ENCODE measurements around the gene DPYD. TPM values are rescaled to one million over a fixed set of nuclear protein-coding genes. Genes with fewer than 3 reads are reported as not detected.
"Not testable (repeated sequence)": the region's sequence is repeated elsewhere in the genome, so short reads cannot be mapped to it uniquely, and the experiment has no call there.

Gene DPYD
- total RNA-seq, 2 experiments from 2014 or later, result 34.4 to 35.9 TPM

DNA sequence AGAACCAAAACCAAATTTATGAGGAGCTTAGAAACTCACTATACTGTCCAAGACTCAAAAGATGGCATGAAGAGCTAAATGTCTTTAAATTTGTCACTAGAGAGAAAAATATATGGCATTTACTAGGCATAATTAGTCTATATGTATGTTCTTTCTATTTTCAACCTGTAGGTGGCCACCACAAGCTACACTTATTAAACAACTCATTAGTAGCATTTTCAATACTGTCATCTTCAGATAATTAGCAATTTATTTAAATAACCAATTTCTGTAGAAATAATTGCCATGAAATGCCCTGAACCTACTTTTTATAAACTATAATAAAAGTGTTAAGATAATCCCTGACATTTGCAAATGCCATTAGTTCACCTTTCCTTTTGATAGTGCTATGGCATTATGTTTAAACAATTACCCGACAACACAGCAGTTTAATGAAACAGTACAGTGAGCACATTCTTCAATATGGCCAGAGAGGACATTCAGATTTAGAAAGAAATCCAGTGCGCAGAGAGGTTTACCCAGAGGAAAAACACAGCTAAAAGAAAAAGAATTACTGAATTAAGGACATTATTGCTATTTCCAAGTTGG, 676.8 kb downstream of the DPYD start:
- Histone ChIP-seq H3K9me3 (ENCODE audit: control insufficient read depth in 1 of 2, insufficient read depth in 1 of 2, low read length in 2 of 2) (no peaks in the 10 kb centered on the region), H3K36me3 (ENCODE audit: insufficient read depth, low read length) (no peaks in the 10 kb centered on the region), H3K4me1 (ENCODE audit: insufficient read depth, low read length) (no peaks in the 10 kb centered on the region), H3K27me3 (ENCODE audit: control insufficient read depth in 1 of 2, insufficient read depth in 2 of 2, low read length in 2 of 2) (no peaks in the 10 kb centered on the region), H3K4me3 (ENCODE audit: low read length) (no peak overlapping the region), H3K27ac (ENCODE audit: low read depth in 1 of 2, low read length in 2 of 2) (no peak overlapping the region)
- CTCF ChIA-PET, result interaction anchor here (0.5 kb wide), 1 partner anchor 281 kb away, joined by 3 read pairs; no protein-coding TSS in a partner anchor
- POLR2A ChIA-PET, result no interaction called here
- TF ChIP-seq, protein P1, sequence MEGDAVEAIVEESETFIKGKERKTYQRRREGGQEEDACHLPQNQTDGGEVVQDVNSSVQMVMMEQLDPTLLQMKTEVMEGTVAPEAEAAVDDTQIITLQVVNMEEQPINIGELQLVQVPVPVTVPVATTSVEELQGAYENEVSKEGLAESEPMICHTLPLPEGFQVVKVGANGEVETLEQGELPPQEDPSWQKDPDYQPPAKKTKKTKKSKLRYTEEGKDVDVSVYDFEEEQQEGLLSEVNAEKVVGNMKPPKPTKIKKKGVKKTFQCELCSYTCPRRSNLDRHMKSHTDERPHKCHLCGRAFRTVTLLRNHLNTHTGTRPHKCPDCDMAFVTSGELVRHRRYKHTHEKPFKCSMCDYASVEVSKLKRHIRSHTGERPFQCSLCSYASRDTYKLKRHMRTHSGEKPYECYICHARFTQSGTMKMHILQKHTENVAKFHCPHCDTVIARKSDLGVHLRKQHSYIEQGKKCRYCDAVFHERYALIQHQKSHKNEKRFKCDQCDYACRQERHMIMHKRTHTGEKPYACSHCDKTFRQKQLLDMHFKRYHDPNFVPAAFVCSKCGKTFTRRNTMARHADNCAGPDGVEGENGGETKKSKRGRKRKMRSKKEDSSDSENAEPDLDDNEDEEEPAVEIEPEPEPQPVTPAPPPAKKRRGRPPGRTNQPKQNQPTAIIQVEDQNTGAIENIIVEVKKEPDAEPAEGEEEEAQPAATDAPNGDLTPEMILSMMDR (IDR thresholded peaks at IDR 0.05), result peak; percentile 12
- ATAC-seq (ENCODE audit: poor library complexity) (no peak), DNase-seq (peak in 2 of 14 experiments; percentile 1 to 14)
- Mint-ChIP-seq H3K36me3 (ENCODE audit: low read depth) (peaks cover 3% of the 10 kb centered on the region), H3K4me3 (no peak overlapping the region), H3K27me3 (no peaks in the 10 kb centered on the region), H3K4me1 (ENCODE audit: low read depth) (no peaks in the 10 kb centered on the region), H3K9me3 (no peaks in the 10 kb centered on the region), H3K27ac (no peak overlapping the region)
- intact Hi-C loops (cut with DNase I, micrococcal nuclease), result no loop called here

DNA sequence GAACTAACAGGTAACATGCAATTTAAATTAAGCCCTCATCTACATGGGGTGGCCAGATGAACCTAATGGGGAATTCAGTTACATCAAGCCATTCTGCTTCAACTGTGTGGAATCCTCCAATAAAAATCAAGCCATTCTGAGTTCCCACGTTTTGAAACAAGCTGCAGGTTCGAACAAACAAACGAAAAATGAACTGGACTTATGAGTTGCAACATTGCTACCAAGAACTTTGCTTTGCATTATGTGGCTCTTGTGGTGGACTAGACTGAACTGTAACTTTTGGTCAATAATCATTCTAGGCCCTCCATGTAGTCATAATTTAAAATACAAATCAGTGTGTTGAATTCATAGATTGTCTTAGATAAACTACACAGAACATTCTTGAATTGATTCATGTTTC, 682.0 kb downstream of the DPYD start:
- no peaks in the 10 kb centered on the region for H3K9me3 Mint-ChIP-seq
- no peaks in the 10 kb centered on the region for H3K27me3 ChIP-seq (ENCODE audit: control insufficient read depth in 1 of 2, insufficient read depth in 2 of 2, low read length in 2 of 2)
- no peak for DNase-seq
- no peaks in the 10 kb centered on the region for H3K9me3 ChIP-seq (ENCODE audit: control insufficient read depth in 1 of 2, insufficient read depth in 1 of 2, low read length in 2 of 2)
- H3K27ac Mint-ChIP-seq, result no peak overlapping the region
- ChIA-PET CTCF (no interaction called here), POLR2A (no interaction called here)
- no peak for ATAC-seq (ENCODE audit: poor library complexity)
- H3K4me1 ChIP-seq (ENCODE audit: insufficient read depth, low read length), result no peaks in the 10 kb centered on the region
- intact Hi-C loops (cut with DNase I, micrococcal nuclease), result no loop called here
- H3K36me3 Mint-ChIP-seq (ENCODE audit: low read depth), result peaks cover 27% of the 10 kb centered on the region
- H3K27me3 Mint-ChIP-seq, result no peaks in the 10 kb centered on the region
- no peak overlapping the region for H3K4me3 ChIP-seq (ENCODE audit: low read length)
- H3K4me1 Mint-ChIP-seq (ENCODE audit: low read depth), result no peaks in the 10 kb centered on the region
- H3K27ac ChIP-seq (ENCODE audit: low read depth in 1 of 2, low read length in 2 of 2), result no peak overlapping the region
- TF ChIP-seq, protein P1 (IDR thresholded peaks at IDR 0.05), result no peak
- no peak overlapping the region for H3K4me3 Mint-ChIP-seq
- peaks cover 12% of the 10 kb centered on the region for H3K36me3 ChIP-seq (ENCODE audit: insufficient read depth, low read length)

DNA sequence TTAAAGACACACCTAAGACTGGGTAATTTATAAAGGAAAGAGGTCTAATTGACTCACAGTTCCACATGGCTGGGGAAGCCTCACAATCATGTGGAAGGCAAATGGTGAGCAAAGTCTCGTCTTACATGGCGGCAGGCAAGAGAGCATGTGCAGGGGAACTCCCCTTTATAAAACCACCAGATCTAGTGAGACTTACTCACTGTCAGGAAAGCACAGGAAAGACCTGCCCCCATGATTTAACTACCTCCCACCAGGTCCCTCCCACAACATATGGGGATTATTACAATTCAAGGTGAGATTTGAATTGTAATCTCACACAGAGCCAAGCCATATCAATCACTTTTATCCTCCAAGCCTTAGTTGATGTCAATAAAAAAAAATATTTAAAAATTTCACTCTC, 689.5 kb downstream of the DPYD start:
- H3K9me3 ChIP-seq (ENCODE audit: control insufficient read depth in 1 of 2, insufficient read depth in 1 of 2, low read length in 2 of 2); ATAC-seq (ENCODE audit: poor library complexity); H3K4me1 ChIP-seq (ENCODE audit: insufficient read depth, low read length); H3K27ac Mint-ChIP-seq; intact Hi-C loops (cut with DNase I, micrococcal nuclease); CTCF ChIA-PET; H3K4me3 ChIP-seq (ENCODE audit: low read length); H3K9me3 Mint-ChIP-seq; H3K27me3 Mint-ChIP-seq; H3K27me3 ChIP-seq (ENCODE audit: control insufficient read depth in 1 of 2, insufficient read depth in 2 of 2, low read length in 2 of 2); DNase-seq; H3K4me3 Mint-ChIP-seq; H3K27ac ChIP-seq (ENCODE audit: low read depth in 1 of 2, low read length in 2 of 2); POLR2A ChIA-PET; H3K4me1 Mint-ChIP-seq (ENCODE audit: low read depth): not testable (repeated sequence)
- H3K36me3 Mint-ChIP-seq (ENCODE audit: low read depth), result peaks cover 65% of the 10 kb centered on the region
- H3K36me3 ChIP-seq (ENCODE audit: insufficient read depth, low read length), result peaks cover 20% of the 10 kb centered on the region

DNA sequence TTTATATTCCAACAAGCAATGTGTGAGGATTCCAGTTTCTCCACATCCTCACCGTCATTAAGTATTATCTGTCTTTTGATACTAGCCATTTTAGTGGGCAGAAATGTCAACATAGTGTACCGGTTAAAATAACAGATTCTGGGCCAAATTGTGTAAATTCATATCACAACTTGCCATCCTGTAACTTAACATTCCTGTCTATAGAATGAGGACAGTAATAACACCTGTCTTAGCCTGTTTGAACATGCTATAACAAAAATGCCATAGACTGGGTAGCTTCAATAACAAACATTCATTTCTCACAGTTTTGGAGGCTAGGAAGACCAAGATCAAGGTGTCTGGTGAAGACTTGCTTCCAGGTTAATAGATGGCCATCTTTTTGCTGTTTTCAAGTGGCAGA, 708.2 kb downstream of the DPYD start:
- H3K4me3 Mint-ChIP-seq, result no peak overlapping the region
- ChIA-PET CTCF (no interaction called here), POLR2A (no interaction called here)
- H3K27me3 Mint-ChIP-seq, result no peaks in the 10 kb centered on the region
- peaks cover 21% of the 10 kb centered on the region for H3K36me3 Mint-ChIP-seq (ENCODE audit: low read depth)
- Histone ChIP-seq H3K27ac (ENCODE audit: low read depth in 1 of 2, low read length in 2 of 2) (no peak overlapping the region), H3K9me3 (ENCODE audit: control insufficient read depth in 1 of 2, insufficient read depth in 1 of 2, low read length in 2 of 2) (no peaks in the 10 kb centered on the region), H3K27me3 (ENCODE audit: control insufficient read depth in 1 of 2, insufficient read depth in 2 of 2, low read length in 2 of 2) (no peaks in the 10 kb centered on the region), H3K36me3 (ENCODE audit: insufficient read depth, low read length) (no peaks in the 10 kb centered on the region), H3K4me1 (ENCODE audit: insufficient read depth, low read length) (no peaks in the 10 kb centered on the region), H3K4me3 (ENCODE audit: low read length) (no peak overlapping the region)
- DNase-seq (no peak), ATAC-seq (ENCODE audit: poor library complexity) (no peak)
- TF ChIP-seq, protein P1 (IDR thresholded peaks at IDR 0.05), result no peak
- no peaks in the 10 kb centered on the region for H3K4me1 Mint-ChIP-seq (ENCODE audit: low read depth)
- H3K9me3 Mint-ChIP-seq, result no peaks in the 10 kb centered on the region
- intact Hi-C loops (cut with DNase I, micrococcal nuclease), result no loop called here
- no peak overlapping the region for H3K27ac Mint-ChIP-seq

Data from CD4-positive, alpha-beta T cell (primary cell).